ENCODE results near the gene SLC18A2.

SLC18A2 gene

DNA sequence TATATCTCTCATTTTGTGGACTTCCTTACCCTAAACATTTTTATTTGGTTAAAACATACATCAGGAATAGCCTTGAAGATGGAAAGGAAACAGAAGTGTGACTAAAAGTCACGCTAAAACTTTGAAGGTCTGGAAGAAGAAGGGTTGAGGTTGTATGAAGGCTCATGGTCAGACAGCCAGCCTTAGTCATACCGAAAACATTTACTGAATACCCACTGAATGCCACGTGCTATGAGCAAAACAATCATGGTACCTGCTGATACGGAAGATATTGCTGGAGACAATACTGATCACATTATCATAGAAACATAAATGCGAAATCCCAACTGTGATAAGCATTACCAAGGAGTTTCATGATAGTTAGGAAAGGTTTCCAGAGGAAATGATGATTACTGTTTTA, 70.3 kb downstream of the SLC18A2 start:
- no peak for DNase-seq (ENCODE audit: low read depth, low spot score)

DNA sequence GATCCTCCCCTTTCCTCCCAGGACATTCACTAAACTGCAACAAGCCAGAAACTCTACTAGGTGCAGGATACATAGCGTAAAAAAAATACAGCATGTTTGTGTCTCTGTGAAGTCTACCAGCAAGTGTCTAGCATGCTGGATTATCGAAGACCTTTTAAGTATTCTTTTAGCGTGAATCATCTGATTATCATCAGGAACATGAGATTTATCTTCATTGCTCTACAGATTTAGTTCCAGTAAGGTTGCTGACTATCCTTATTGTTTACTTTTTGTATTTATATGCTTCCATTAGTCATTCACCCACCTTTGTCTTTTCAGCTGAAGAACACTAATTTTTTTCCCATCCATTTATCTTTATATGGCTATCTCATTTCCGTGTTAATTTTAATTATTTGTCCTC, 71.5 kb downstream of the SLC18A2 start:
- DNase-seq (ENCODE audit: low read depth, low spot score), result no peak

DNA sequence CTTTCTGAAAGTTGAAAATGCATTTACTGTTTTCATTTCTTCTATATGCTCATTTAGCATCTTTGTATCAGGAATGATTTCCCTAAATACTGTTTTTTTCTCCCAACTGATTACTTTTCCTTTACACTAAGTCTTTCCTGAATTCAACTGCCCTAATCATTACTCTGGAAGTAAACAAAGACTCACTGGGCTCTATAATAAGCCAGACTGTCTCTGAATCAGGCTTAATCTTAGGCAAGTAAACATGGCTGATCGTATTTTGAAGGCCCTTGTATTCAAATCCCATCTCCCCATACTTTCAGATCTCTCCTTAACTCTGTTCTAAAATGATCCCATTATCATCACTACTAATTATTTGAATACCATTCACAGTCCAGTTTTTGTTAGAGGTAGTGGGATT, 72.7 kb downstream of the SLC18A2 start:
- DNase-seq (ENCODE audit: low read depth, low spot score), result no peak

DNA sequence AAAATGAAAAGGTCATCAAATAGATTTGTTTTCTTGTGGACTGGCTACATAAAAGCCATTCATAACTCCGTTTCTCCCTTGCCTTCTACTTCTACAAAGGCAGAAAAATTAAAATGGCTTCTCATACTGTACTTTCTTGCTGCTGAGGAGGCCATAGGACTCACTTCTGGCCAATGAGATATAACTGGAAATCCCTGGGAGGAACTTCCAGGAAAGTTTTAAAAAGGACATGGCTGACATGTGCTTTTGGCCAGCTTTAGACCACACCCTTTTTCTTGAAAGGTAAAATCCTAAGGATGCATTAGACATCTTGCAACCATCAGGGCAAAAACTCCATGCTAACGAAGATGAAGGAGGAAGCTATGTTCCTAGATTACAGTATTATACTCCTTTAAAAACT, 75.8 kb downstream of the SLC18A2 start:
- DNase-seq (ENCODE audit: low read depth, low spot score), result no peak

DNA sequence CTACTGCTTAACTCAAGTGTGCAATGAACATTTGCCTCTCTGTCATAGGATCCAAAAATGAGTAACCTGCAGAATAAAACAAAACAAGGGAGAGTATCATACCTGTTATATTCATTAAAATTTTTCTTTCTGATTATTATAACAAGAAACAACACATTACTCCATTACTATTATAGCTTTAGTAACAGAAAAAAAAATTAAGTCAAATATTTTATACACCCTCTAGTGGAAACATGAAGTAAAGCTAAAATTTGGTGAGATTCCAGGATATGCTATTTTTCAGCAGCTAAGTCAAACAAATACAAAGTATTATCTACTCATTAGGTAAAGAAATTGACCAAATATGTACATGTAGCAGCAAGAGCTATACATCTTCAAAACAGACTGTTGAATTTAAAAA, 78.0 kb downstream of the SLC18A2 start:
- DNase-seq (ENCODE audit: low read depth, low spot score), result no peak

DNA sequence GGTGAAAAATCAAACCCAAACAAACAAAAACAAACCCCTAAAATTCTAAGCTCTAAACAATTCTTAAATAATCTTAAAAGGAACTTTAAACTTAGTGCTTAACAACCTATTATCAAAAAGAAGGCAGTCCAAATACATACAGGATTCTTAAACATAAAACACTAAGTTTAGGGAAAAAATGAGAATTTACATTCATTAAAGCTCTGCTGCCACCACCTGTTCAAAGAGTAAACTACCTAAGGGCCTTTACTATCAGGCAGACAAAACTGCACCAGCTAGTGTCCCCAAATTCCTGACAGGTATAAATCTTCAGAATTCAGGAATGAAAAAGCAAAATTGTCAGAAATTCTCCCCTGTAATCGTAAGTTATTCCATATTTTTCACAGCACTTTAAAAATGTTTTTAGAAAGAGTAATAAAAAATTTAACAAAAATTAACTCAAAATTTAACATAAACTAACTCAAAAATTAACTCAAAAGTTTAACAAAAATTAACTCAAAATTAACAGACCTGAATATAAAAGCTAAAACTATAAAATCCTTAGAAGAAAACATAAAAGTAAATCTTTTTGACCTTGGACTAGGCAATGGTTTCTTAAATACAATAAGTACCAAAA, 79.2 kb downstream of the SLC18A2 start:
- DNase-seq (ENCODE audit: low read depth, low spot score), result no peak

DNA sequence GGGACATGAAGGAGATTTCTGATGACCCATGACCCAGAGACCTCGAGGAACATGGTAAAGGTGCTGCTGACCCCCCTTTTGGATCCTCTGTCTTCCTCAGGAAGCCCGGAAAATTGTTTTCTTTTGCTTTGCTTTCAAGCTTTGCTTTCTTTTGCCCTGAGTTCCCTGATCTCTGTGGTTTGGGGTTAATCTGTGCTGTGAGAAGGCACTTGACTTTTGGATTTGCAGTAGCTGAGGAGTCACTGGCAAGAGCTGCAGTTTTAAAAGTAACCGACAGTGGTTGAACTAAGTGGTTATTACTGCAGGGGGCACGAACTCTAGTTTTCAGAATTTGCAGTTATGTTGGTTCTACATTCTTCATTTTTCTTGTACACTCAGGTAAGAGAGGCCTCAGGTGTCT, 81.3 kb downstream of the SLC18A2 start:
- DNase-seq (ENCODE audit: low read depth, low spot score), result no peak

DNA sequence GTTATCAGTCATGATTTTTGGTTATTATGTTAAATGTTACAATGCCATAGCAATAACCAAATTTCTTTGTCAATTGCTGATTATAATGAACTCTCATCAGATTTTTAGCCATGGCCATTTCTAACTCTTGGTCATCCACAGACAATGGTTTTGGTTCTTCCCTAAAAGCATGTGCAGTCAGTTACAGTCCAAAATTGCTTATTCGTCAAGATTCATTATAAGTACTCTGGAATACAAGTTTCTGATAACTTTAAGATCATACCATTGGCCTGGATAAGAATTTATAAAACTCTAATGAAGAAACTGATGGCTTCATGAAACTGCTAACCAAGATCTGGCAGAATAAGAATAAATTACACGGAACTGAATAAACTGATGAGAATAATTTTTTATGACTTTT, 83.5 kb downstream of the SLC18A2 start:
- DNase-seq (ENCODE audit: low read depth, low spot score), result no peak

DNA sequence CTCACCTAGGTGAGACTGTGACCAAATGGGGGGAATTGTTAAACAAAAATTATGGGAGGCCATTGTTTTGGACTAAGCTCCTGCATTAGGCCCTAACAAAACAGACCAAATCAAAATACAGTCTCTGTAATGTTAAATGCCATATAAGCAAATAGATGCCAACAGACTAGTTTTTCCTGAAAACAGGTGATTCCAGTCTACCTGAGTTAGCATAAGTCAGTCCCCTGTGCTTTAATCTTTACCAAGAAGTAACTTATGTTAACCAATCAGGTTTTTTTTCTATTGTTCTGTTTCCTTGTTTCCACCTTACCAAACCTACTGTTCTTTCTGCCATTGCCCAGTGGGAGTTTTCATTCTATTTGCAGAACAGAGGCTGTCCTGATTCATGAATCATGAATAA, 86.3 kb downstream of the SLC18A2 start:
- DNase-seq (ENCODE audit: low read depth, low spot score), result no peak
